GM12878 (cell line): Measurements from ENCODE around the gene CCL23. TPM values are rescaled to one million over a fixed set of nuclear protein-coding genes. Genes with fewer than 3 reads are reported as not detected.

Experiments
- ATAC-seq: fragments of 200-7000 bp; cut with Tn5 transposase; 3 replicates; pipeline ENCODE4 v1.9.1; 2020; ENCODE audit warnings: mild to moderate bottlenecking, moderate library complexity
- BruUV-seq: library from RNA; stranded (reverse); fragments of 400-500 nt; replicated peaks from 2 replicates; lab custom pipeline; 2021; lab: Mats Ljungman, UMichigan
- CTCF ChIA-PET: fragments of 300-600 bp; sonication (Branson Sonifier 250); formaldehyde crosslinking; extraction: SDS; loops from one replicate; lab custom pipeline; 2021; ENCODE audit warnings: inconsistent platforms; lab: Yijun Ruan, JAX
- POLR2A ChIA-PET: fragments of 350-600 bp; formaldehyde crosslinking; extraction: SDS; loops from one replicate; lab custom pipeline; 2021; ENCODE audit warnings: inconsistent platforms; lab: Charles Lee
- RAD21 ChIA-PET: fragments of 300-600 bp; sonication (Branson Sonifier 250); formaldehyde crosslinking; loops from one replicate; lab custom pipeline; 2023; ENCODE audit warnings: antibody characterized with exemption; ENCODE audit not compliant: unreplicated experiment; lab: Charles Lee
- SMC1A ChIA-PET: fragments of 300-600 bp; sonication (Branson Sonifier 250); formaldehyde crosslinking; loops from one replicate; lab custom pipeline; 2023; ENCODE audit not compliant: unreplicated experiment, uncharacterized antibody; lab: Charles Lee
- DNase-seq: peaks from one replicate; pipeline ENCODE4 v3.0.0-alpha.2; 2011; ENCODE audit warnings: low read depth, low spot score
- FAIRE-seq: peaks from 3 replicates; lab custom pipeline; 2011; peaks lifted over from hg19 to GRCh38; lab: Jason Lieb, UNC
- H2AFZ ChIP-seq: 2 replicates; pipeline ENCODE4 v1.6.0; 2011; ENCODE audit warnings: low read depth, low read length, control low read depth; ENCODE audit not compliant: control insufficient read depth
- H3K27ac ChIP-seq: 2 replicates; pipeline ENCODE4 v1.5.1; 2011; ENCODE audit warnings: control low read depth; ENCODE audit not compliant: control insufficient read depth, insufficient read depth
- H3K27me3 ChIP-seq, 2 experiments: replicated peaks in 1 of 2; 2 replicates each; pipeline versions ENCODE4 v1.6.0 to v1.6.1; 2011; ENCODE audit warnings: low read length in 1 of 2; ENCODE audit not compliant: control insufficient read depth in 2 of 2, insufficient read depth in 2 of 2
- H3K36me3 ChIP-seq, 2 experiments: 2 replicates each; pipeline ENCODE4 v1.5.1; 2011; ENCODE audit warnings: low read length in 1 of 2; ENCODE audit not compliant: control insufficient read depth in 2 of 2, insufficient read depth in 2 of 2
- H3K4me1 ChIP-seq: 2 replicates; pipeline ENCODE4 v1.6.1; 2011; ENCODE audit warnings: mild to moderate bottlenecking, low read length, moderate library complexity, mixed read lengths; ENCODE audit not compliant: control insufficient read depth, insufficient read depth
- H3K4me2 ChIP-seq: 2 replicates; pipeline ENCODE4 v1.6.0; 2011; ENCODE audit warnings: control low read depth; ENCODE audit not compliant: control insufficient read depth, insufficient read depth
- H3K4me3 ChIP-seq: fragments of 200-600 bp; sonication (generic); 2 replicates; pipeline ENCODE4 v1.5.1; 2016
- H3K79me2 ChIP-seq: 2 replicates; pipeline ENCODE4 v1.6.0; 2011; ENCODE audit warnings: low read length; ENCODE audit not compliant: control insufficient read depth, insufficient read depth
- H3K9ac ChIP-seq: 2 replicates; pipeline ENCODE4 v1.8.0; 2011; ENCODE audit warnings: low read length, control low read depth, mixed read lengths; ENCODE audit not compliant: control insufficient read depth, insufficient read depth
- H3K9me3 ChIP-seq: replicated peaks from 3 replicates; pipeline ENCODE4 v1.5.1; 2011; ENCODE audit warnings: mild to moderate bottlenecking, low read length; ENCODE audit not compliant: control insufficient read depth, insufficient read depth
- H4K20me1 ChIP-seq: 2 replicates; pipeline ENCODE4 v1.6.0; 2011; ENCODE audit not compliant: control insufficient read depth, insufficient read depth
- ATF7 ChIP-seq: fragments of 450-650 bp; IDR thresholded peaks from 2 replicates; pipeline ENCODE4 v1.6.1; 2016; ENCODE audit warnings: low read depth, mild to moderate bottlenecking
- CEBPZ ChIP-seq: fragments of 150-350 bp; IDR thresholded peaks from 2 replicates; pipeline ENCODE4 v1.6.1; 2016; ENCODE audit warnings: low read depth, low read length
- HDGF ChIP-seq: fragments of 450-650 bp; IDR thresholded peaks from 2 replicates; pipeline ENCODE4 v1.6.1; 2016; ENCODE audit warnings: antibody characterized with exemption
- KDM1A ChIP-seq: fragments of 200-600 bp; sonication (generic); IDR thresholded peaks from 2 replicates; pipeline ENCODE4 v1.6.1; 2016; ENCODE audit warnings: borderline replicate concordance
- LARP7 ChIP-seq: fragments of 450-650 bp; IDR thresholded peaks from 2 replicates; pipeline ENCODE4 v1.6.1; 2017; ENCODE audit warnings: mild to moderate bottlenecking
- POLR2A ChIP-seq: IDR thresholded peaks from 2 replicates; pipeline ENCODE4 v1.6.1; 2011; ENCODE audit warnings: low read depth, mild to moderate bottlenecking, low read length
- RB1 ChIP-seq: fragments of 450-650 bp; formaldehyde crosslinking; IDR thresholded peaks from 2 replicates; pipeline ENCODE4 v1.6.1; 2017; ENCODE audit warnings: mild to moderate bottlenecking, borderline replicate concordance
- SMC3 ChIP-seq: IDR thresholded peaks from 2 replicates; pipeline ENCODE4 v1.6.1; 2011; ENCODE audit warnings: low read length, improper control_type of control experiment, borderline replicate concordance
- SPI1 ChIP-seq: IDR thresholded peaks from 2 replicates; pipeline ENCODE4 v1.6.1; 2011; ENCODE audit warnings: low read depth, mild to moderate bottlenecking, low read length, moderate library complexity, borderline replicate concordance; ENCODE audit not compliant: insufficient read depth
- SUPT20H ChIP-seq: IDR thresholded peaks from 2 replicates; pipeline ENCODE4 v1.6.1; 2011; ENCODE audit warnings: low read depth, mild to moderate bottlenecking, low read length, moderate library complexity, borderline replicate concordance; ENCODE audit not compliant: control insufficient read depth
- TCF3 ChIP-seq: IDR thresholded peaks from 2 replicates; pipeline ENCODE4 v1.6.1; 2012; ENCODE audit warnings: low read depth, mild to moderate bottlenecking, low read length, borderline replicate concordance; ENCODE audit not compliant: insufficient read depth
- TCF7 ChIP-seq: IDR thresholded peaks from 2 replicates; pipeline ENCODE4 v1.6.1; 2014; ENCODE audit warnings: antibody characterized with exemption, borderline replicate concordance
- ZNF207 ChIP-seq: fragments of 450-650 bp; IDR thresholded peaks from 2 replicates; pipeline ENCODE4 v1.6.1; 2014; ENCODE audit warnings: antibody characterized with exemption, mild to moderate bottlenecking, borderline replicate concordance
- whole genome bisulfite sequencing: methylation state at CpG from one replicate; pipeline ENCODE4 v1.1.6; 2016; ENCODE audit warnings: low lambda C conversion rate; ENCODE audit not compliant: insufficient replicate concordance, insufficient coverage; ENCODE audit errors: missing lambda C conversion rate; 5-methylcytosine and 5-hydroxymethylcytosine counted together
- in situ Hi-C: fragments of 300-500 bp; cut with MboI; formaldehyde crosslinking; loops from 9 replicates; pipeline ENCODE4 v1.14.3; 2018; ENCODE audit warnings: mixed read lengths
- intact Hi-C: fragments of 100-400 bp; cut with micrococcal nuclease; formaldehyde crosslinking; loops from one replicate; pipeline ENCODE4 v1.14.2; 2022; ENCODE audit not compliant: unreplicated experiment
- polyA plus RNA-seq, 11 experiments: library from polyadenylated mRNA; depleted of rRNA in 4 of 11; unstranded in 6 of 11; stranded (reverse) in 5 of 11; fragments of >200 nt; fragmentation: Nextera tagmentation in 4 of 11; fragmentation: Illumina TruSeq in 1 of 11; extraction: Ambion mirVana in 4 of 11; extraction: Trizol in 1 of 11; gene quantifications; 1 replicate in 1 of 11; 2 replicates in 10 of 11; pipeline versions ENCODE4 v1.2.1 to v1.2.3, GENCODE V29; 2011 to 2016; ENCODE audit warnings: inconsistent platforms in 2 of 11, missing spikeins in 2 of 11, low read depth in 1 of 11
- total RNA-seq, 4 experiments: library from RNA; depleted of rRNA in 3 of 4; stranded (reverse); fragments of >200 nt in 3 of 4; fragmentation: Illumina TruSeq in 1 of 4; extraction: Trizol in 1 of 4; gene quantifications; 2 replicates each; pipeline versions ENCODE4 v1.2.1 to v1.2.3, GENCODE V29; 2013 to 2021

The CCL23 gene
- total and polyA plus RNA-seq, 10 of the 15 experiments (the other 5 are each of a cell fraction or from before 2014, with no cell fraction given) = 0.15 to 0.62 (median 0.41) TPM; not detected in 6

GRCh38 chr17:36036235-36036634, 18.5 kb upstream of the CCL23 start:
- ChIA-PET CTCF (interaction anchor here (2.1 to 3.1 kb wide), 2 partner anchors 61 to 113 kb away, joined by 5 to 13 read pairs; no protein-coding TSS in a partner anchor), SMC1A (interaction anchor here (1.2 to 2.1 kb wide), 5 partner anchors 13 to 67 kb away, joined by 3 to 18 read pairs (median 3); no protein-coding TSS in a partner anchor), RAD21 (interaction anchor here (1.2 kb wide), 1 partner anchor 38 kb away, joined by 3 read pairs; no protein-coding TSS in a partner anchor), POLR2A (interaction anchor here (1.0 kb wide), 1 partner anchor 45 kb away, joined by 3 read pairs; no protein-coding TSS in a partner anchor)
- no peak for FAIRE-seq
- no peak overlapping the region for H3K4me3 ChIP-seq
- no TSS peak for BruUV-seq
- H3K9me3 ChIP-seq = no peaks in the 10 kb centered on the region; the same call in 2 of the 3 replicates
- in situ Hi-C loops = no loop called here
- H3K36me3 ChIP-seq = no peaks in the 10 kb centered on the region
- H3K4me1 ChIP-seq = peaks cover 5% of the 10 kb centered on the region; the same call in 1 of the 2 replicates
- intact Hi-C loops = no loop called here
- H3K4me2 ChIP-seq = no peak overlapping the region
- no peak overlapping the region for H3K9ac ChIP-seq
- WGBS = 44% methylated on average over 4 of the region's 4 CpGs
- TF ChIP-seq KDM1A (no peak), SUPT20H (no peak), SMC3 (no peak), TCF7 (no peak), SPI1 (peak; percentile 59; the same call in 1 of the 2 replicates)
- H3K27ac ChIP-seq = no peak overlapping the region
- no peak for DNase-seq
- H3K27me3 ChIP-seq = no peaks in the 10 kb centered on the region
- no peaks in the 10 kb centered on the region; the same call in 1 of the 2 replicates for H4K20me1 ChIP-seq
- no peak for ATAC-seq
- no peak overlapping the region for H2AFZ ChIP-seq
- no peaks in the 10 kb centered on the region for H3K79me2 ChIP-seq

- Histone ChIP-seq H3K9me3 (no peaks in the 10 kb centered on the region; the same call in 2 of the 3 replicates), H4K20me1 (no peaks in the 10 kb centered on the region), H3K4me3 (no peak overlapping the region), H3K27ac (no peak overlapping the region), H3K4me2 (no peak overlapping the region), H2AFZ (no peak overlapping the region), H3K4me1 (peaks cover 5% of the 10 kb centered on the region; the same call in 1 of the 2 replicates), H3K36me3 (no peaks in the 10 kb centered on the region), H3K9ac (no peak overlapping the region), H3K79me2 (no peaks in the 10 kb centered on the region), H3K27me3 (no peaks in the 10 kb centered on the region)
- peak; percentile 62 for DNase-seq
- ChIA-PET SMC1A (interaction anchor here (1.1 to 2.3 kb wide), 6 partner anchors 23 to 115 kb away, joined by 3 to 18 read pairs (median 7); partner anchors contain the start of gene CCL3), CTCF (interaction anchor here (0.6 to 3.1 kb wide), 7 partner anchors 38 to 115 kb away, joined by 3 to 13 read pairs (median 7); no protein-coding TSS in a partner anchor), RAD21 (interaction anchor here (1.2 to 1.5 kb wide), 3 partner anchors 36 to 65 kb away, joined by 3 to 6 read pairs (median 3); no protein-coding TSS in a partner anchor), POLR2A (interaction anchor here (1.1 to 1.7 kb wide), 2 partner anchors 11 to 38 kb away, joined by 3 to 4 read pairs; no protein-coding TSS in a partner anchor)
- FAIRE-seq = no peak
- intact Hi-C loops (no loop called here), in situ Hi-C loops (no loop called here)
- BruUV-seq = no TSS peak
- ATAC-seq = peak; percentile 94
- WGBS = 0% methylated on average over 3 of the region's 3 CpGs
- TF ChIP-seq TCF3 = no peak
- TF ChIP-seq LARP7 = no peak
- TF ChIP-seq ZNF207 = no peak
- TF ChIP-seq POLR2A = no peak
- no peak for TF ChIP-seq HDGF
- TF ChIP-seq ATF7 = peak; percentile 88
- TF ChIP-seq CEBPZ = no peak
- no peak for TF ChIP-seq RB1
Measured at GRCh38 chr17:36034127-36034526, 16.4 kb upstream of the CCL23 start.
